Measurements from ENCODE around the gene SLC6A3. TPM values are rescaled to one million over a fixed set of nuclear protein-coding genes. Genes with fewer than 3 reads are reported as not detected.

The SLC6A3 gene
- total RNA-seq, 4 donors from 2014 or later: 0.07 to 0.15 TPM; not detected in 2

DNA sequence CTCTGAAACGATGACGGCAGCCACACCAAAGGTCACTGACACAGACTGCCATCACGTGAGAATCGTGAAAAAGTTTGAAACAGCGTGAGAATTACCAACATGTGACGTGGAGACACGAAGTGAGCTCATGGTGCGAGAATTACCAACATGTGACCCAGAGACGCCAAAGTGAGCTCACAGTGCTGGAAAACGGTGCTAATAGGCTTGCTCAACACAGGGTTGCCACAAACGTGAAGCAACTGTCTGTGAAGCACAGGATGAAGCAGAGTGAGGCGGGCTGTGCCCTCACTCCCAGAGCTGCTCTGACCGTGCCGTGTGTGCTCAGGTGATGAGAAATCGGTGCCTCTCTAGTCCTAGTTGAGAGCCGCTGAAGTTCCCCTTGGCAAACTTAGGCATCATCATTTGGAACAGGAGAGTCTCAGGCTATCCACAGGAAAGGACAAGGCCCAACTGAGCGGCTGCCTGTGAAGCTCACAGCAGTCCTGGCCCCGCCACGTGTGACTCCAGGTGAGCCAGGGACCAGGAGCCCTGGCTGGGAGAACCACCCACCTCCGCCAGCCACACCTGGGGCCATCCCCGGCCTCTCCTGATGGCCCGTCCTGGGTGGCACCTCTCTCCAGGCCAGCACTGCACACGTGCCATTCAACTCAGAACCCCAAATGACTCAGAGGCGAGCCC, 29.8 kb upstream of the SLC6A3 start:
- H3K36me3 ChIP-seq: no peaks in the 10 kb centered on the region
- H3K4me1 ChIP-seq: no peaks in the 10 kb centered on the region
- H3K27ac ChIP-seq: no peak overlapping the region
- H3K4me3 ChIP-seq: no peak overlapping the region
- intact Hi-C loops (cut with DNase I; ENCODE audit: low total_unique reads): no loop called here
- TF ChIP-seq CTCF (IDR thresholded peaks at IDR 0.05) (no peak), POLR2A (IDR thresholded peaks at IDR 0.05) (no peak)
- H3K9me3 ChIP-seq: no peaks in the 10 kb centered on the region
- peak; percentile 7 to 8 for DNase-seq
- H3K27me3 ChIP-seq: no peaks in the 10 kb centered on the region

DNA sequence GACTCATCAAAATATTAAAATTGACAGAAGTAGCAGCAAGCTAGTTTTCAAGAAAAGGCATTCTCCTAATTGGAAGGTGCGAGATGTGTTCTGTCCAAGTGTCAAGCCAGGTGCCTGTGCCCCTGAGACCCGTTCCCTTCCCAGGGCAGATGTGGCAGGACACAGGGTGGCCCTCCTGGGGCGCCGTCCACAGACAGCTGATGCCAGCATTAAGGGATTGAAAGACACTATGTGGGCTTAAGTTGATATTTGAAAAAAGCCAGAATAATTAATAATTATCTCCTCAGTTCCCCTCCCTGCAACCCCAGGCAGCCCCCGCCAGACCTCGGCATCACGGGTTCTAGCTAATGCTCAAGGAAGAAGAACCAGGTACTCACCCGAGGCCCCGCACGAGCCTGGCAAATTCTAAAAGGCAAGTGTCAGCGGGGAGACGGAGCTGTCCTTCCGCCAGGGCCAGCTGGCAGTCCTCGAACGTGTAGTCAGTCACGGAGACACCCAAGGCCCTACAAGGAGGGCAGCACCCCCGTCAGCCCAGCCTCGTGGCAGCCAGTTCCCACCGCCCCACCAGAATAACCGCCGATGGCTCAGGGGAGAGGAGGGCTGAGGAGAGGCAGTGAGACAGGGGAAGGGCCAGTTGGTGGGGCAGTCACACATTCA, 29.1 kb upstream of the SLC6A3 start:
- intact Hi-C loops (cut with DNase I; ENCODE audit: low total_unique reads): no loop called here
- DNase-seq: peak; percentile 10 to 11
- no peaks in the 10 kb centered on the region for H3K9me3 ChIP-seq
- H3K4me3 ChIP-seq: no peak overlapping the region
- TF ChIP-seq POLR2A (IDR thresholded peaks at IDR 0.05) (no peak), CTCF (IDR thresholded peaks at IDR 0.05) (no peak)
- H3K36me3 ChIP-seq: no peaks in the 10 kb centered on the region
- H3K27me3 ChIP-seq: no peaks in the 10 kb centered on the region
- H3K4me1 ChIP-seq: no peaks in the 10 kb centered on the region
- H3K27ac ChIP-seq: no peak overlapping the region

- no peak for DNase-seq
- no peak overlapping the region for H3K4me3 ChIP-seq
- H3K9me3 ChIP-seq: no peaks in the 10 kb centered on the region
- no peaks in the 10 kb centered on the region for H3K4me1 ChIP-seq
- no peaks in the 10 kb centered on the region for H3K27me3 ChIP-seq
- H3K36me3 ChIP-seq: no peaks in the 10 kb centered on the region
- TF ChIP-seq CTCF (IDR thresholded peaks at IDR 0.05): no peak
- no peak for TF ChIP-seq POLR2A (IDR thresholded peaks at IDR 0.05)
- intact Hi-C loops (cut with DNase I; ENCODE audit: low total_unique reads): no loop called here
- H3K27ac ChIP-seq: no peak overlapping the region
Measured at GRCh38 chr5:1473746-1474145, 28.5 kb upstream of the SLC6A3 start.

- Histone ChIP-seq H3K9me3 (no peaks in the 10 kb centered on the region), H3K27me3 (no peaks in the 10 kb centered on the region), H3K4me3 (no peak overlapping the region), H3K4me1 (no peaks in the 10 kb centered on the region), H3K36me3 (no peaks in the 10 kb centered on the region), H3K27ac (no peak overlapping the region)
- intact Hi-C loops (cut with DNase I; ENCODE audit: low total_unique reads): no loop called here
- no peak for TF ChIP-seq CTCF (IDR thresholded peaks at IDR 0.05)
- TF ChIP-seq POLR2A (IDR thresholded peaks at IDR 0.05): no peak
- DNase-seq: peak in 1 of 2 donors; percentile 9
Measured at GRCh38 chr5:1472964-1473628, 27.9 kb upstream of the SLC6A3 start.

Data from uterus (tissue), 4 donors.